CD14-positive monocyte (primary cell): Measurements from ENCODE around the gene ARID2. TPM values are rescaled to one million over a fixed set of nuclear protein-coding genes. Genes with fewer than 3 reads are reported as not detected.

Experiments used
- DNase-seq, 3 donors: peaks; one replicate each; pipeline ENCODE4 v3.0.0-alpha.2; 2011 to 2022
- H2AFZ ChIP-seq: 2 replicates; pipeline ENCODE4 v1.6.0; 2012; ENCODE audit warnings: mild to moderate bottlenecking, low read depth, low read length, inconsistent platforms; ENCODE audit not compliant: insufficient read depth, poor library complexity, severe bottlenecking
- H3K27ac ChIP-seq, 2 donors: 1 replicate in 1 of 2; 2 replicates in 1 of 2; pipeline ENCODE4 v1.5.1; 2012 to 2013; ENCODE audit warnings: low read length in 2 of 2, control low read depth in 1 of 2, inconsistent platforms in 1 of 2, low read depth in 1 of 2, mild to moderate bottlenecking in 1 of 2
- H3K27me3 ChIP-seq, 2 donors: one replicate each; pipeline versions ENCODE4 v1.6.0 to v1.6.1; 2011 to 2013; ENCODE audit warnings: low read length in 2 of 2; ENCODE audit not compliant: control insufficient read depth in 2 of 2, insufficient read depth in 2 of 2
- H3K36me3 ChIP-seq, 2 donors: replicated peaks in 1 of 2; 1 replicate in 1 of 2; 2 replicates in 1 of 2; pipeline versions ENCODE4 v1.5.1 to v1.6.1; 2012 to 2013; ENCODE audit warnings: low read length in 2 of 2, control low read depth in 1 of 2, inconsistent platforms in 1 of 2, mild to moderate bottlenecking in 1 of 2; ENCODE audit not compliant: insufficient read depth in 2 of 2, control insufficient read depth in 1 of 2
- H3K4me1 ChIP-seq, 2 donors: 1 replicate in 1 of 2; 2 replicates in 1 of 2; pipeline versions ENCODE4 v1.5.1 to v1.6.1; 2012 to 2013; ENCODE audit warnings: low read length in 2 of 2, control low read depth in 1 of 2, inconsistent platforms in 1 of 2, mild to moderate bottlenecking in 1 of 2, moderate library complexity in 1 of 2; ENCODE audit not compliant: insufficient read depth in 2 of 2, control insufficient read depth in 1 of 2
- H3K4me2 ChIP-seq: replicated peaks from 2 replicates; pipeline ENCODE3; 2012; ENCODE audit warnings: low read length, moderate library complexity, mild to moderate bottlenecking; ENCODE audit not compliant: poor library complexity, severe bottlenecking; ENCODE audit errors: extremely low read depth
- H3K4me3 ChIP-seq, 3 experiments: fragments of 200-600 bp in 1 of 3; sonication (generic) in 1 of 3; replicated peaks in 1 of 3; 1 replicate in 2 of 3; 2 replicates in 1 of 3; pipeline ENCODE4 v1.5.1; 2011 to 2013; ENCODE audit warnings: low read length in 3 of 3, mild to moderate bottlenecking in 3 of 3, control low read depth in 2 of 3, low read depth in 2 of 3, inconsistent platforms in 1 of 3, moderate library complexity in 1 of 3
- H3K79me2 ChIP-seq: 2 replicates; pipeline ENCODE4 v1.6.0; 2012; ENCODE audit warnings: mild to moderate bottlenecking, control low read depth, inconsistent platforms, low read length, moderate library complexity; ENCODE audit not compliant: insufficient read depth
- H3K9ac ChIP-seq: 2 replicates; pipeline ENCODE4 v1.6.0; 2017; ENCODE audit warnings: low read length, mild to moderate bottlenecking; ENCODE audit not compliant: insufficient read depth, poor library complexity, severe bottlenecking
- H3K9me3 ChIP-seq, 2 donors: replicated peaks in 1 of 2; 1 replicate in 1 of 2; 2 replicates in 1 of 2; pipeline versions ENCODE4 v1.5.1 to v1.6.1; 2012 to 2013; ENCODE audit warnings: low read length in 2 of 2, control low read depth in 1 of 2; ENCODE audit not compliant: control insufficient read depth in 1 of 2, insufficient read depth in 1 of 2
- H4K20me1 ChIP-seq: 2 replicates; pipeline ENCODE4 v1.6.0; 2012; ENCODE audit warnings: mild to moderate bottlenecking, low read length, control low read depth, moderate library complexity; ENCODE audit not compliant: insufficient read depth
- H3K27ac Mint-ChIP-seq, 7 donors: one replicate each; pipeline ENCODE4 v1.8.0; 2020; ENCODE audit warnings: mild to moderate bottlenecking in 7 of 7, mixed read lengths in 7 of 7, moderate library complexity in 6 of 7, inconsistent platforms in 2 of 7
- H3K27me3 Mint-ChIP-seq, 3 donors: one replicate each; pipeline ENCODE4 v1.8.0; 2021 to 2022; ENCODE audit warnings: low read depth in 3 of 3, mild to moderate bottlenecking in 3 of 3, mixed read lengths in 3 of 3, moderate library complexity in 3 of 3, inconsistent platforms in 1 of 3
- H3K36me3 Mint-ChIP-seq, 2 donors: one replicate each; pipeline ENCODE4 v1.8.0; 2020; ENCODE audit warnings: mixed read lengths in 2 of 2, inconsistent platforms in 1 of 2, mild to moderate bottlenecking in 1 of 2
- H3K4me1 Mint-ChIP-seq: one replicate; pipeline ENCODE4 v1.8.0; 2020; ENCODE audit warnings: mild to moderate bottlenecking, mixed read lengths
- H3K4me3 Mint-ChIP-seq, 2 donors: one replicate each; pipeline ENCODE4 v1.8.0; 2020; ENCODE audit warnings: mild to moderate bottlenecking in 2 of 2, mixed read lengths in 2 of 2, moderate library complexity in 1 of 2
- H3K9me3 Mint-ChIP-seq, 7 donors: one replicate each; pipeline ENCODE4 v1.8.0; 2020 to 2022; ENCODE audit warnings: mixed read lengths in 7 of 7, mild to moderate bottlenecking in 6 of 7, moderate library complexity in 6 of 7, inconsistent platforms in 2 of 7
- WGBS: methylation state at CpG from one replicate; pipeline ENCODE4 v1.1.5; 2013; ENCODE audit warnings: missing lambda C conversion rate; ENCODE audit not compliant: insufficient coverage; 5-methylcytosine and 5-hydroxymethylcytosine counted together
- intact Hi-C, 2 donors: fragments of 100-400 bp; cut with micrococcal nuclease; formaldehyde crosslinking; loops; one replicate each; pipeline versions ENCODE4 v1.15.0 to v1.15.1; 2023
- polyA plus RNA-seq, 3 donors: library from polyadenylated mRNA; depleted of rRNA in 1 of 3; unstranded in 2 of 3; stranded (reverse) in 1 of 3; fragments of 300-500 nt in 2 of 3; fragments of >200 nt in 1 of 3; fragmentation: Illumina TruSeq in 2 of 3; gene quantifications; 1 replicate in 2 of 3; 2 replicates in 1 of 3; pipeline ENCODE4 v1.2.3, GENCODE V29; 2012 to 2021
- TF ChIP-seq, protein P1 (sequence below): fragments of 200-600 bp; IDR thresholded peaks from one replicate; pipeline ENCODE4 v1.8.0; 2022; ENCODE audit warnings: antibody characterized with exemption, mild to moderate bottlenecking

Gene ARID2
- polyA plus RNA-seq, 3 donors, result 3.0 to 8.0 (median 4.7) TPM

DNA sequence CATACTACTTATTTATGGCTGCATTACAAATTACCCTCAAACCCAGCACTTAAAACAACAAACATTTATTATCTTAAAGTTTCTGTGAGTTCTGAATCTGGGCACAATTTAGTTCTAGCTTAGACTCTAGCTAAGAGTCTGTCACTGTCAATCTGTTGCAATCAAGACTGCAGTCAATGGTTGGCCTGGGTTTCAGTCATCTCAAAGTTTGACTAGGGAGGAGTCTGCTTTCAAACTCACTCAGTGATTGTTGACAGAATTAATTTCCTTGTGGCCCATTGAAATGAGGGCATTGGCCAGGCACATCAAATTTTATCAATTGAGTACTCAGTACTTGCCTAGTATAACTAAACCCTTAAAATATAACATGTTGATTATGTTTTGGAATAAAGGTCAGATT is 51.6 kb downstream of the ARID2 start:
- Histone ChIP-seq H3K9me3 (no peaks in the 10 kb centered on the region), H3K36me3 (no peaks in the 10 kb centered on the region), H3K4me3 (no peak overlapping the region), H3K79me2 (peaks cover 53% of the 10 kb centered on the region), H4K20me1 (peaks cover 33% of the 10 kb centered on the region), H3K4me2 (no peak overlapping the region), H3K27me3 (no peaks in the 10 kb centered on the region), H3K9ac (no peak overlapping the region), H2AFZ (no peak overlapping the region), H3K4me1 (no peaks in the 10 kb centered on the region), H3K27ac (no peak overlapping the region)
- TF ChIP-seq, protein P1, sequence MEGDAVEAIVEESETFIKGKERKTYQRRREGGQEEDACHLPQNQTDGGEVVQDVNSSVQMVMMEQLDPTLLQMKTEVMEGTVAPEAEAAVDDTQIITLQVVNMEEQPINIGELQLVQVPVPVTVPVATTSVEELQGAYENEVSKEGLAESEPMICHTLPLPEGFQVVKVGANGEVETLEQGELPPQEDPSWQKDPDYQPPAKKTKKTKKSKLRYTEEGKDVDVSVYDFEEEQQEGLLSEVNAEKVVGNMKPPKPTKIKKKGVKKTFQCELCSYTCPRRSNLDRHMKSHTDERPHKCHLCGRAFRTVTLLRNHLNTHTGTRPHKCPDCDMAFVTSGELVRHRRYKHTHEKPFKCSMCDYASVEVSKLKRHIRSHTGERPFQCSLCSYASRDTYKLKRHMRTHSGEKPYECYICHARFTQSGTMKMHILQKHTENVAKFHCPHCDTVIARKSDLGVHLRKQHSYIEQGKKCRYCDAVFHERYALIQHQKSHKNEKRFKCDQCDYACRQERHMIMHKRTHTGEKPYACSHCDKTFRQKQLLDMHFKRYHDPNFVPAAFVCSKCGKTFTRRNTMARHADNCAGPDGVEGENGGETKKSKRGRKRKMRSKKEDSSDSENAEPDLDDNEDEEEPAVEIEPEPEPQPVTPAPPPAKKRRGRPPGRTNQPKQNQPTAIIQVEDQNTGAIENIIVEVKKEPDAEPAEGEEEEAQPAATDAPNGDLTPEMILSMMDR, result no peak
- H3K36me3 Mint-ChIP-seq, result peaks cover 0 to 3% of the 10 kb centered on the region in 2 donors
- H3K4me3 Mint-ChIP-seq, result no peak overlapping the region
- no peak overlapping the region for H3K27ac Mint-ChIP-seq
- H3K27me3 Mint-ChIP-seq, result no peaks in the 10 kb centered on the region
- no peak for DNase-seq
- no peaks in the 10 kb centered on the region for H3K9me3 Mint-ChIP-seq
- intact Hi-C loops, result no loop called here
- no peaks in the 10 kb centered on the region for H3K4me1 Mint-ChIP-seq

DNA sequence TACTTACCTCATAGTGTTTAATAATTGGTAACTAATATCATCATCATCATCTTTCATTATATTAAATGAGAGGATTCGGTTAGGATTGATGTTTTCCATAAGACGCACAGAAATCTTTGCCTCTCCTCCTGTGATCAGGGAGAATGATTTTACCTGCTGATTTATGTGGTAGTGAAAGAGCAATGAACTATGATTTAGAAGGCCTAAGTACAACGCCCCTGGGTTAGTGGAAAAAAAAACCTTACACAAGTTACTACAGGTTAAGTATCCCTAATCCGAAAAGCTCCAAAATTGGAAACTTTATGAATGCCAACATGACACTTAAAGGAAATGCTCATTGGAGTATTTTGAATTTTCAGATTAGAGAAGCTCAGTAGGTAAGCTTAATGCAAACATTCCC is 55.8 kb downstream of the ARID2 start:
- Histone ChIP-seq H3K4me1 (no peaks in the 10 kb centered on the region), H3K27ac (no peak overlapping the region), H3K9ac (no peak overlapping the region), H3K79me2 (peaks cover 57% of the 10 kb centered on the region), H3K4me2 (no peak overlapping the region), H3K36me3 (no peaks in the 10 kb centered on the region), H4K20me1 (peaks cover 49% of the 10 kb centered on the region), H3K27me3 (no peaks in the 10 kb centered on the region), H3K9me3 (no peaks in the 10 kb centered on the region), H2AFZ (no peak overlapping the region), H3K4me3 (no peak overlapping the region)
- no peaks in the 10 kb centered on the region for H3K9me3 Mint-ChIP-seq
- no peak overlapping the region for H3K4me3 Mint-ChIP-seq
- intact Hi-C loops, result no loop called here
- no peaks in the 10 kb centered on the region for H3K27me3 Mint-ChIP-seq
- H3K4me1 Mint-ChIP-seq, result peaks cover 3% of the 10 kb centered on the region
- H3K36me3 Mint-ChIP-seq, result peaks cover 0 to 5% of the 10 kb centered on the region in 2 donors
- TF ChIP-seq, protein P1, result no peak
- WGBS, result no CpG with 5 or more reads among the region's 4 CpGs
- no peak overlapping the region for H3K27ac Mint-ChIP-seq
- no peak for DNase-seq
